Osteocyte (in vitro differentiated cells): Measurements from ENCODE around the gene UGT1A4. TPM values are rescaled to one million over a fixed set of nuclear protein-coding genes. Genes with fewer than 3 reads are reported as not detected.
A peak's percentile ranks its signal among the peaks of the same experiment; 100 is the strongest.

Source experiments
- DNase-seq: peaks from one replicate; pipeline ENCODE4 v3.0.0; 2021; ENCODE audit warnings: mixed read lengths; ENCODE audit not compliant: unreplicated experiment; ENCODE audit errors: extremely low spot score
- H3K27ac Mint-ChIP-seq: one replicate; pipeline ENCODE4 v1.8.0; 2021; ENCODE audit warnings: mild to moderate bottlenecking, mixed read lengths; ENCODE audit not compliant: unreplicated experiment
- H3K27me3 Mint-ChIP-seq: one replicate; pipeline ENCODE4 v1.8.0; 2021; ENCODE audit warnings: mixed read lengths; ENCODE audit not compliant: unreplicated experiment
- H3K36me3 Mint-ChIP-seq: one replicate; pipeline ENCODE4 v1.8.0; 2021; ENCODE audit warnings: mixed read lengths; ENCODE audit not compliant: unreplicated experiment
- H3K4me1 Mint-ChIP-seq: one replicate; pipeline ENCODE4 v1.8.0; 2021; ENCODE audit warnings: mixed read lengths; ENCODE audit not compliant: unreplicated experiment
- H3K4me3 Mint-ChIP-seq: one replicate; pipeline ENCODE4 v1.8.0; 2021; ENCODE audit warnings: mild to moderate bottlenecking, moderate library complexity, mixed read lengths; ENCODE audit not compliant: unreplicated experiment
- H3K9me3 Mint-ChIP-seq: one replicate; pipeline ENCODE4 v1.8.0; 2021; ENCODE audit warnings: mixed read lengths; ENCODE audit not compliant: unreplicated experiment
- total RNA-seq: library from RNA; stranded (reverse); gene quantifications from 2 replicates; pipeline ENCODE4 v1.2.1, GENCODE V29; 2021
- TF ChIP-seq, protein P1 (sequence below): fragments of 200-600 bp; sonication (generic); IDR thresholded peaks from 2 replicates; pipeline ENCODE4 v1.5.0; 2021; ENCODE audit warnings: antibody characterized with exemption, mild to moderate bottlenecking, moderate library complexity

UGT1A4 gene
- total RNA-seq, 1 donor from 2014 or later, result not detected

DNA sequence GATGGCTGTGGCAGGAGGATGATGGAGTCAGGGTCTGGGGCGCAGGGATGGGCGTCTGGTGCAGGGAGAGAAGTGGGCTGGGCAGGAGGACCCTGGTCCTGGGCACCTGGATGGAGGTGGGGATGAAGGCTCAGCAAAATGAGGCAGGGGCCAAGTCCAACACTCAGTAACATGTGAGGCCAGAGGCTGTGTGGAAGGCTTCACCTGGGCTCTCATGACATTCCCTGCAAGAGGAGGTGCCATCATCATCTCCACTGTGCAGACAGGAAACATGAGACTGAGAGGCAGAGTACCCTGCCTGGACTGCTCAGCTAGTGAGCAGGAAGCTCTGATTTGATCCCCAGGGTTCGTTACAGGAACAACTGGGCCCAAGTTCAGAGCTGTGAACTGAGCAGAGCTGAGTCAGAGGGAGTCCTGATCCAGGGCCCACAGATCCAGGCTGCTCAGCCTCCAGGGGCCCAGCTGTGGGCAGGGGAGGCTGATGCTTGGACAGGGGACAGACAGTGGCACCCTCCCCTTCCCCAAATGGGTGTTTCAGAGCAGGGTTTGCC, 98.9 kb downstream of the UGT1A4 start:
- no peaks in the 10 kb centered on the region for H3K9me3 Mint-ChIP-seq
- no peak for DNase-seq
- H3K27ac Mint-ChIP-seq, result peak overlapping the region; percentile 54
- H3K4me3 Mint-ChIP-seq, result no peak overlapping the region
- H3K36me3 Mint-ChIP-seq, result no peaks in the 10 kb centered on the region
- peaks cover 21% of the 10 kb centered on the region for H3K4me1 Mint-ChIP-seq
- TF ChIP-seq, protein P1, sequence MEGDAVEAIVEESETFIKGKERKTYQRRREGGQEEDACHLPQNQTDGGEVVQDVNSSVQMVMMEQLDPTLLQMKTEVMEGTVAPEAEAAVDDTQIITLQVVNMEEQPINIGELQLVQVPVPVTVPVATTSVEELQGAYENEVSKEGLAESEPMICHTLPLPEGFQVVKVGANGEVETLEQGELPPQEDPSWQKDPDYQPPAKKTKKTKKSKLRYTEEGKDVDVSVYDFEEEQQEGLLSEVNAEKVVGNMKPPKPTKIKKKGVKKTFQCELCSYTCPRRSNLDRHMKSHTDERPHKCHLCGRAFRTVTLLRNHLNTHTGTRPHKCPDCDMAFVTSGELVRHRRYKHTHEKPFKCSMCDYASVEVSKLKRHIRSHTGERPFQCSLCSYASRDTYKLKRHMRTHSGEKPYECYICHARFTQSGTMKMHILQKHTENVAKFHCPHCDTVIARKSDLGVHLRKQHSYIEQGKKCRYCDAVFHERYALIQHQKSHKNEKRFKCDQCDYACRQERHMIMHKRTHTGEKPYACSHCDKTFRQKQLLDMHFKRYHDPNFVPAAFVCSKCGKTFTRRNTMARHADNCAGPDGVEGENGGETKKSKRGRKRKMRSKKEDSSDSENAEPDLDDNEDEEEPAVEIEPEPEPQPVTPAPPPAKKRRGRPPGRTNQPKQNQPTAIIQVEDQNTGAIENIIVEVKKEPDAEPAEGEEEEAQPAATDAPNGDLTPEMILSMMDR, result no peak
- peaks cover 9% of the 10 kb centered on the region for H3K27me3 Mint-ChIP-seq

DNA sequence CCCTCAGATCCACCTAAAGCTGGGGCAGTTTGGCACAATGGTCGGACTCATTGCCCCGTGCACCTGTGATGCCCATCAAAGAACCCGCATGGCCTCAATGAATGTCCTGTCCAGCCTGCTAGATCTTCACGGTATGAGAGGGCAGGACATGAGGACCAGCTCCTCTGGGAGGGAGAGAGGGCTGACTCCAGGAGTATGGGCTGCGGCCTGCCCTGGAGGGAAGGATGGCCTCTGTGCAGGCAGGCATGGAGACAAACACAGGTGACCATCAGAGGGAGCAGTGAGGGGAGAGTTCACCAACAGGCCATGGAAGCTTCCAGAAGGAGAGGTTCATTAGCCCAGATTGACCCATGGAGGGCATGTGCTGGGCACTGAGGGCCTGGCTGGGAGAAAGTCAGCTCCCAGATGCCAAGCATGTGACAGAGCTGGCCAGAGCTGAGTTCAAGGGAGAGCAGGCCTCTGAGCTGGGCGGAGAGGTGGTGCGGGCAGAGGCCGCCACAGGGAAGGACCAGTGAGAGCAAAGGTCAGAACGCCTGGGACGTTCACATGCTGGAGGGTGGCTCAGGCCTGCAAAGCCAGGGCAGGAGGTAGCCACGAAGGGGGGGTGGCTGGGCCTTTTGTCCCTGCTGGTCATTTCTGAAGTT, 99.6 kb downstream of the UGT1A4 start:
- DNase-seq, result no peak
- TF ChIP-seq, protein P1, result no peak
- Mint-ChIP-seq H3K4me1 (peaks cover 19% of the 10 kb centered on the region), H3K4me3 (no peak overlapping the region), H3K36me3 (no peaks in the 10 kb centered on the region), H3K27ac (no peak overlapping the region), H3K27me3 (peaks cover 4% of the 10 kb centered on the region), H3K9me3 (no peaks in the 10 kb centered on the region)

DNA sequence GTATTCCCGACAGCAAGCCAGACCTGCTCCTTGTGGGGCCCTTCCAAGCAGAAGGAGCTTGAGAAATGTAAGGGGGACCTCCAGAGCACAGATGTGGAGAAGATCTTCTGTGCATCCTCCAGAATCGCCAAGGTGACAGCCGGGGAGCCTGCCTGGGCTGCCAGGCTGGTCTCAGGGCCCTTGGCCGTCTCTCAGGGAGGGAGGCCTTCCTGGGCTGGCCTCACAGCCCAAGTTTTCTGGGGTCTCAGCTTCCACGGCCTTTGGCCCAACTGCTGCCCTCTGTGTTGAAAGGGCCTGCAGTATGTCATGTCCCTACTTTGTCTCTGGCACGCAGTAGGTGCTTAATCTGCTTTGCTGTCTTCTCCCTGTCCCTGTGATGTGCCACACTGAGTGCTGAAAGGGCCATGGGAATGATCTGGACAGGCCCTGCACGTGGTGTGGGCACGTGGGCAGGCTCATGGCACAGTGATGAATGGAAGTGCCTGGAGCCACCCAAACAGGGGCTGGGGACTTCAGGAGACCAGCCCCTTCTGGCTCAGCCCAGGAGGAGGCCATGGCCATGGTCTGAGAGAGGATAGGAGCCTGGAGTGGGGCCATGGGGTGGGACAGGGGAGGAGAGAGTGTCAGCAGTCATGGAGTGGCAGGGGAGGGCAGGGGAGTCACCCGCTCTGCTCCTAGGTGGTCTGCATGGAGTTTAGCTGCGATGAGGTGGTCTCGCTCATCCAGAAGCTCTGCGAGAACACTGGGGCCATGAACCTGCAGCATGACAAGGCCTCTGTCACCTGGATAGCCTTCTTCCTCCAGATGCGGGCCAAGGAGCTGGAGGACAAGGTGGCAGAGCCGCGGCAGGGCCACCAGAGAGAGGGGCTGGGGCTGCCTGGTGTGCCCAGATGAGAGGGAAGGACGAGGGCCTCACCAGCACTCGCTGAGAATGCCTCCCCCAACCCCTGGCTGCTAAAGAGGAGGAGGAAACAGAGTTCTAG, 100.4 kb downstream of the UGT1A4 start:
- H3K4me3 Mint-ChIP-seq, result no peak overlapping the region
- no peak overlapping the region for H3K27ac Mint-ChIP-seq
- no peaks in the 10 kb centered on the region for H3K9me3 Mint-ChIP-seq
- peaks cover 4% of the 10 kb centered on the region for H3K27me3 Mint-ChIP-seq
- H3K4me1 Mint-ChIP-seq, result peaks cover 19% of the 10 kb centered on the region
- no peaks in the 10 kb centered on the region for H3K36me3 Mint-ChIP-seq
- DNase-seq, result no peak
- TF ChIP-seq, protein P1, result no peak

DNA sequence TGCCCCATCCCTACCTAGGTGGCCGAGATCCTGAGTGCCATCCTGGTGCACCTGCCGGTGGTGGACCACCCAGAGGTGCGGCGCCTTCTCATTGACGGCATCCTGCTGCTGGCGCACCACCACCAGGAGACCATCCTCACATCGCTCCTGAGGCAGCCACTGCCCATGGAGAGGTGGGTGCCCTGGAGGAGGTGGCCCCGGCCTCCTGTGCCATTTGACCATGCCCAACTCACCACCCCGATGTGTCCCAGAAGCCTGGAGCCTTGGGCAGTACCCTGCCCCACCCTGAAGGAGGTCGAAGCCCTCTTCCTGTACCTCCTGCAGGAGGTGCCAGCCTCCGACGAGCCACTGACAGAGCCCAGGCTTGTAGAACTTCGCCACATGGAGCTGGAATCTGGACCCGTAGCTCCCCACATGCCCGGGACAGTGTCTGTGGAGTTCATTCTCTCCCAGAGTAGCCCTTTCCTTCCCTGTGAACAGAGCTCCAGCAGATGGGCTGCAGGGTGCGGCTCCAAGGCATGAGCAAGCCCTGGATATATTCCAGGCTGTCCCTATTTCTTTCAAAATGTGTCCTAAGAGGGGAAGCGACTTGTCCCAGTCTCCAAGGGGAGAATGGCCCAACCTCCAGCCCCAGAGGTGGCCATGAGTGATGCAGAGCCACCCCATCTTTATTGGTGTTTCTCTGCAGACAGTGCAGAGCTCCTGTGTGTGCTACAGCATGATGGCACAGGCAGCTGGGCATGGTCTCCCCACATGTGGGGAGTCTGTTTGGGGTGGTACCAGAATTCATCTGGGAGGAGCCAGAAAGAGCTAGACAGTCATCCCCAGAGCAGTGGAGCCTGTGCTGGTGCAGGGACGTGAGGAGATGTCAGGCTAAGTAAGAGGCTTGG, 101.6 kb downstream of the UGT1A4 start:
- Mint-ChIP-seq H3K4me3 (no peak overlapping the region), H3K36me3 (no peaks in the 10 kb centered on the region), H3K27me3 (peaks cover 4% of the 10 kb centered on the region), H3K4me1 (peaks cover 19% of the 10 kb centered on the region), H3K27ac (no peak overlapping the region), H3K9me3 (no peaks in the 10 kb centered on the region)
- TF ChIP-seq, protein P1, result no peak
- no peak for DNase-seq
